ENCODE results near the gene RBM44. TPM values are rescaled to one million over a fixed set of nuclear protein-coding genes. Genes with fewer than 3 reads are reported as not detected.

Gene RBM44
- total and polyA plus RNA-seq, 10 donors, result 0.29 to 3.1 (median 1.5) TPM

DNA sequence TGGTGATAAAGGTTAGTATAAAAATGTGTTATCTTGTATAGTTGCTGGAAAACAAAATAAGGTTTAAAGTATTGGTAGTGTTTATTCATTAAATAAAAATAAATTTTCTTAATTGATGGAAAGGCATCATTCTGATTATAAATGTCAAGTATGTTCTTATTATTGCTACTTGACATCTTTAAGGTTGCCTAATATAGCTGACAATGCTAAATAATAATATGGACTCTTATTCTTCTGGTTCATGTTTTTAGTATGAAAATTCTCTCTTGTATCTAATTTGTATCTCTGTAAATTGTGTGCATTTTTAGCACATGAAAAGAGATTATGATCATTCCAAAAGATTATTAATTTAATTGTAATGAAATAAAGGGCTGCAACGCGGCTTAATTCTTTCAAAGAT is 25.0 kb downstream of the RBM44 start:
- intact Hi-C loops (cut with DNase I; ENCODE audit: low total_unique reads), result no loop called here
- Histone ChIP-seq H3K4me3 (no peak overlapping the region), H3K36me3 (no peaks in the 10 kb centered on the region), H3K9me3 (no peaks in the 10 kb centered on the region), H3K4me1 (no peaks in the 10 kb centered on the region), H3K27me3 (replicated peaks in 1 of 7) (no peaks in the 10 kb centered on the region), H3K27ac (no peak overlapping the region)
- DNase-seq, result no peak
- WGBS, 5 donors, result 95 to 100% (median 98%) methylated on average over 2 of the region's 2 CpGs
- TF ChIP-seq, protein P1, sequence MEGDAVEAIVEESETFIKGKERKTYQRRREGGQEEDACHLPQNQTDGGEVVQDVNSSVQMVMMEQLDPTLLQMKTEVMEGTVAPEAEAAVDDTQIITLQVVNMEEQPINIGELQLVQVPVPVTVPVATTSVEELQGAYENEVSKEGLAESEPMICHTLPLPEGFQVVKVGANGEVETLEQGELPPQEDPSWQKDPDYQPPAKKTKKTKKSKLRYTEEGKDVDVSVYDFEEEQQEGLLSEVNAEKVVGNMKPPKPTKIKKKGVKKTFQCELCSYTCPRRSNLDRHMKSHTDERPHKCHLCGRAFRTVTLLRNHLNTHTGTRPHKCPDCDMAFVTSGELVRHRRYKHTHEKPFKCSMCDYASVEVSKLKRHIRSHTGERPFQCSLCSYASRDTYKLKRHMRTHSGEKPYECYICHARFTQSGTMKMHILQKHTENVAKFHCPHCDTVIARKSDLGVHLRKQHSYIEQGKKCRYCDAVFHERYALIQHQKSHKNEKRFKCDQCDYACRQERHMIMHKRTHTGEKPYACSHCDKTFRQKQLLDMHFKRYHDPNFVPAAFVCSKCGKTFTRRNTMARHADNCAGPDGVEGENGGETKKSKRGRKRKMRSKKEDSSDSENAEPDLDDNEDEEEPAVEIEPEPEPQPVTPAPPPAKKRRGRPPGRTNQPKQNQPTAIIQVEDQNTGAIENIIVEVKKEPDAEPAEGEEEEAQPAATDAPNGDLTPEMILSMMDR (IDR thresholded peaks at IDR 0.05 in 8 of 11, conservative IDR thresholded peaks at IDR 0.05 in 3 of 11), result no peak
- no peak for TF ChIP-seq POLR2AphosphoS5 (IDR thresholded peaks at IDR 0.05)
- no peak for TF ChIP-seq POLR2A (IDR thresholded peaks at IDR 0.05)

DNA sequence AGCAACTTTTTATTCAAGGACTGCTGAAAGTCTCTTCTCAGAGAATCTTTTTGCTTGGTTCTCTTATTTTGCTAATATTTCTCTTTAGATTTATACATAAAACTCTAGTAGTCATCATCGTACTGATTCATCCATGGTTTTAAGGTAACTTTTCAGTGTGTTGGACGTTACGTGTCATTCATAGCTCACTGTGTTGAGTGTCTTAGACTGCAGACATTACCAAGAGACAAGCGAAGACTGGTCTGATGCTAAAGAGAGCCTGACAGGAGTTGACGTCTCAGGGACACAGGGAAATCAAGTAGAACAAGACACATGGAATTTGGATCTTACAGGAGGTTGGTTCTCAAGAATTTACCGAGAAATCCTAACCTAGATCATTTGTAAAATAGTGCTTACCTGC is 25.5 kb downstream of the RBM44 start:
- Histone ChIP-seq H3K27ac (no peak overlapping the region), H3K4me1 (no peaks in the 10 kb centered on the region), H3K36me3 (no peaks in the 10 kb centered on the region), H3K4me3 (no peak overlapping the region), H3K9me3 (no peaks in the 10 kb centered on the region), H3K27me3 (replicated peaks in 1 of 7) (no peaks in the 10 kb centered on the region)
- WGBS, 5 donors, result 78 to 94% (median 89%) methylated on average over 6 of the region's 6 CpGs
- intact Hi-C loops (cut with DNase I; ENCODE audit: low total_unique reads), result no loop called here
- no peak for DNase-seq
- TF ChIP-seq POLR2AphosphoS5 (IDR thresholded peaks at IDR 0.05) (no peak), POLR2A (IDR thresholded peaks at IDR 0.05) (no peak)
- TF ChIP-seq, protein P1 (IDR thresholded peaks at IDR 0.05 in 8 of 11, conservative IDR thresholded peaks at IDR 0.05 in 3 of 11), result no peak

DNA sequence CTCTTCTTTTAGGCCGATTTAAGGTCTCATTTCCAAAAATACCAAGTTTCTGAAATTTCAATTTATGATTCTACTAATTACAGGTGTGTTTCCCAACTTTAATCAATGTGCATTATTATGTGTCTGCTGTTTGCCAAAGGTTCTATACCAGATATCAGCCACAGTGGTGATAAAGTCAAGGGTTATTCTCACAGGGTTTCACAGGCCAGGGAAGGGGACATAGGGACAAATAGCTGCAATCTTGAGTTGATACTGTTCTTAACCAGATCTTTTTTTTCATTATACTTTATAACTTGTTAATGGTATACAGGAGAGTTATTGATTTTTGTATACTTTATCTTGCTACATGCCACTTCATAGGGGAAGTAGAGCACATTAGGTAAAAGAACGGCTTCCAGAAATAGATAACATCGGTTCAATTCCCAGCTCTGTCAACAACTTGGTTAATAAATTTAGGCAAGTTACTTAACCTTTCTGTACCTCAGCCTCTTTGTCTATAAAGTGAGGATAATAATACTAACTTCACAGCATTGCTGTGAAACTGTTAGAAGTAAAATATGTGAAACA is 28.9 kb downstream of the RBM44 start:
- WGBS, 5 donors, result 85 to 92% (median 91%) methylated on average over 3 of the region's 3 CpGs
- no peaks in the 10 kb centered on the region for H3K4me1 ChIP-seq
- H3K27ac ChIP-seq, result no peak overlapping the region
- intact Hi-C loops (cut with DNase I; ENCODE audit: low total_unique reads), result no loop called here
- H3K27me3 ChIP-seq (replicated peaks in 1 of 7), result no peaks in the 10 kb centered on the region
- no peak overlapping the region for H3K4me3 ChIP-seq
- no peaks in the 10 kb centered on the region for H3K9me3 ChIP-seq
- TF ChIP-seq POLR2A (IDR thresholded peaks at IDR 0.05) (no peak), POLR2AphosphoS5 (IDR thresholded peaks at IDR 0.05) (no peak)
- TF ChIP-seq, protein P1 (IDR thresholded peaks at IDR 0.05 in 8 of 11, conservative IDR thresholded peaks at IDR 0.05 in 3 of 11), result no peak
- DNase-seq, result no peak
- H3K36me3 ChIP-seq, result no peaks in the 10 kb centered on the region

DNA sequence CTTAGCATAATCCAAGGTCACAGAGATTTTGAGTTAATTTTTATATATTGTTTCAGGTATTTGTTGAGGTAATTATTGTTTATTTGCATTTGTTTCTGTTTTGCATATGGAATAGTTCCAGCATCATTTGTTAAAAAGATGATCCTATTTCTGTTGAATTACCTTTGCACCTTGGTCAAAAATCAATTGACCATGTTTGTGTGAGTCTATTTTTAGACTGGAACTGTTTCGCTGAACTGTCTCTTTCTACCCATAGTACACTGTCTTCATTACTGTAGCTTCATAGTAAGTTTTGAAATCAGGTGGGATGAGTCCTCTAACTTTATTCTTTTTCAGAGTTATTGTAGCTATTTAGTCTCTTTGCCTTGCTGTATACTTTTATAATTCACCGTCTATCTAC is 31.9 kb downstream of the RBM44 start:
- no peak overlapping the region for H3K27ac ChIP-seq
- no peaks in the 10 kb centered on the region for H3K36me3 ChIP-seq
- no peaks in the 10 kb centered on the region for H3K27me3 ChIP-seq (replicated peaks in 1 of 7)
- H3K9me3 ChIP-seq, result no peaks in the 10 kb centered on the region
- no peak overlapping the region for H3K4me3 ChIP-seq
- no peak for TF ChIP-seq POLR2A (IDR thresholded peaks at IDR 0.05)
- no peak for TF ChIP-seq POLR2AphosphoS5 (IDR thresholded peaks at IDR 0.05)
- TF ChIP-seq, protein P1 (IDR thresholded peaks at IDR 0.05 in 8 of 11, conservative IDR thresholded peaks at IDR 0.05 in 3 of 11), result no peak
- WGBS, 5 donors, result 90 to 95% (median 92%) methylated on average over 2 of the region's 2 CpGs
- no peak for DNase-seq
- intact Hi-C loops (cut with DNase I; ENCODE audit: low total_unique reads), result no loop called here
- no peaks in the 10 kb centered on the region for H3K4me1 ChIP-seq

Data from spleen (tissue), 11 donors.